ENCODE measurements around the gene MBD1. TPM values are rescaled to one million over a fixed set of nuclear protein-coding genes. Genes with fewer than 3 reads are reported as not detected.
"Not testable (repeated sequence)": the region's sequence is repeated elsewhere in the genome, so short reads cannot be mapped to it uniquely, and the experiment has no call there.

The MBD1 gene
- total RNA-seq, 1 donor from 2014 or later = 33.6 TPM

DNA sequence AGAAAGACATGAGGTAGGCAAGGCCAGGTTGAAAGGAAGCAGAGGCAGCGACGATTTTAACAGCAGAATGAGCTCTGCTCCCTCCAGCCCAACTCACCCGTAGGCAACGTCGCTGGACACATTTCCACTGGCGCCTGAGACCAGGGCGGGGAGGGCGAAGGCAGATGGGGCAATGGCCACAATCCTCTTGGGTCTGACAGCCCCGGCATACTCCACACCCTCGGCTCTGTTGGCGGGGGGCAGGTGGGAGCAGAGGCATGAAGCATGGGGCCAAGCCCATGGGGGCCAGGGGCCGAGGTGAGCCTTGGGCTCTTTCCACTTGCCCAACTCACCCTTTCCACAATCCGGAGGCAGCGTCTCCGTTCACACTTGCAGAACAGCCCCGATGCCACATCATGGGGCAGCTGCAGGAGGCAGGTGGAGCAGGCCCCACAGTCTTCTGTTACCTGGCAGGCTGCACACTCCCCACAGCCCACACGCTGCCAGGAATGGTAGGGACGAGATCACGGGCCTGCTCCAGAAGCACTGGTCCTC, 5.8 kb downstream of the MBD1 start:
- DNase-seq (ENCODE audit: low spot score) = no peak
- no peak for ATAC-seq

DNA sequence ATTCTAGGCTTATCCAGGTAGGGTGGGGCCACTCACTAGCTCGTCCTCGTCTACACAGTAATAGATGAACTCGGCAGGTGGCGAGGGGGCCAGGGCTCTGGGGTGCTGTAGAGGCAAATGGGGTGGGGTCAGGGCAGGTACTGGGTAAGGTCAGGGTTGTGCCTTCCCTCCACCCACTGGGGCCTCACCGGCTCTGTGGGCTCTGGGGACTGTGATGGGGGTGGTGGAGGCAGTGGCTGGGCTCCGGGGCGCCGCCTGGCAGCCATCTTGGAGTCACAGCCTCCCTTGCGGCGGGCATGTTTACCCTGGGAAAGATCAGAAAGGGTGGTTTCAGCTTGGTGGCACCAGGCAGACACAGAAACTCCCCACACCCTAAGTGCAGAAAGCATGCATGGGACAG, 6.4 kb downstream of the MBD1 start:
- no peak for ATAC-seq
- DNase-seq (ENCODE audit: low spot score) = no peak

DNA sequence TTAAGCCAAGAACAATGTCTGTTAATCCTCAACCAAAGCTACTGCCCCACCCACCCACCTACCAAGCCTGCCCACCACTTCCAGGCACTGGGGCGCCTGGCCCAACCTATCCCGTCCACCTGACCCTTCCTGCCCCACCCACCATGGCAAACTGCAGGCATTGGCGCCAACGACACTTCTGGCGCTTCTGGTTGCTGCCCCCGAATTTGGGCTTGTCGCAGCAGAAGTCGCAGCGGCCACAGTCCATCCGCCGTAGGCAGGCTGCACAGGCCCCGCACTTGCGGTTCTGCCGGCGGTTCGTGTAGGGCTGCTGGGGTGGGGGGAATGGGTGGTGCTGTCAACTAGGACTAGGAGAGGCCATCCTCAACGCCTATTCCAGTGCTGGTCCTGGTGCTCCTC, 7.3 kb downstream of the MBD1 start:
- ATAC-seq (no peak), DNase-seq (ENCODE audit: low spot score) (no peak)

DNA sequence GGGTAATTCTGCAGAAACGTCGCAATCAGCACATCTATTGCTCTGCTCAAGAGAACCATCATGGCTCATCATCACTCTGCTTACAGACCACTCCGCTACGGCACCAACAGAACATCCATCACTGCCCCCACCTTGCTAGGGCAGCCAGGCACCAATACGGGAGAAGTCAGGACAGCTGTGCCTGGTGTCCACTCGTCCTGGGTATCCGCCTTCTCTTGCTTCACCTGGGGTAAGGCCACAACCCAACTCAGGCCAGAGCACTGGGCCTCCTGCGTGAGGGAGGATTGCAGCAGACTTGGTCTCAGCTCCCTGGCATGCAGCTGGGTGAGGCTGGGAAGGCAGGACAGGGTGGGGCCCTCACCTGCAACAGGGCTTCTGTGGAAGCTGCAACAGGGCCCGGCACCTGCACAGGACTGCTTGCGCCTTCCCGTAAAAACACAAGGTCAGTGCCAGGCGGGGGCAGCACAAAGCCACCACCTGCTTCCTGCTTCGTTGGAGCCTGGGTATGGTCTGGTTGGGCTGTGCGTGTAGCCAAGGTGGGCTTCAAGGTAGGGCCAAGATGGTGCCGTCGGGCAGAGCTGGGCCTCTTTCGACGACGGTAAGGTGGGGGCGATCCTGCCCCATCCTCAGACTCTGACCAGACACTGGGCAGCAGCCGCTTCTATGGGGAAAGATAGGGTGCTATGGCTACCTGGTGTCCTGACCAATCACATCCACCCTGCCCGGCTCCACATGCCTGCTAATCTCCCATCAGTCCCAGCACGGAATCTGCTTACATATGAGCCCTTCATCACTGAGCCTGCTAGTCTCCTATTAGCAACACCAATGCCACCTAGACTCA, 7.9 kb downstream of the MBD1 start:
- DNase-seq (ENCODE audit: low spot score) = no peak
- ATAC-seq = no peak

DNA sequence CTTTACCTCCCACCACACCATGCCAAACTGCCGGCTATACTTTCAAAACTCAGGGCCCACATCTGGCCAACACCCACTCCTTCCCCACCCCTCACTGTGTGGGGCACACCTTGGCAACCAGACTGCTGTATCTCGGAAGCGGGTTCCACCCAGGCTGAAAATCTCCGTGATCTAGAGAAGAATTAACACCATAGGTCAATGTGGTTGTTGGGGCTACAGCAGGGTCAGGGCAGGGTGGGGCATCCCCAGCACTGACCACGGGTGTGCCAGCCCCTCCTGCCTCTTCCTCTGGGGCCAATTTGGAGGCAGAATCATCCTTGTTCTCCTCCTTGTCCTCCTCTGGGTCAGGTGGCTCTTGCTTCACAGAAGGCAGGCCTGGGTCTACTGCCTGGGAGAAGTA, 8.8 kb downstream of the MBD1 start:
- ATAC-seq (no peak), DNase-seq (ENCODE audit: low spot score) (no peak)

DNA sequence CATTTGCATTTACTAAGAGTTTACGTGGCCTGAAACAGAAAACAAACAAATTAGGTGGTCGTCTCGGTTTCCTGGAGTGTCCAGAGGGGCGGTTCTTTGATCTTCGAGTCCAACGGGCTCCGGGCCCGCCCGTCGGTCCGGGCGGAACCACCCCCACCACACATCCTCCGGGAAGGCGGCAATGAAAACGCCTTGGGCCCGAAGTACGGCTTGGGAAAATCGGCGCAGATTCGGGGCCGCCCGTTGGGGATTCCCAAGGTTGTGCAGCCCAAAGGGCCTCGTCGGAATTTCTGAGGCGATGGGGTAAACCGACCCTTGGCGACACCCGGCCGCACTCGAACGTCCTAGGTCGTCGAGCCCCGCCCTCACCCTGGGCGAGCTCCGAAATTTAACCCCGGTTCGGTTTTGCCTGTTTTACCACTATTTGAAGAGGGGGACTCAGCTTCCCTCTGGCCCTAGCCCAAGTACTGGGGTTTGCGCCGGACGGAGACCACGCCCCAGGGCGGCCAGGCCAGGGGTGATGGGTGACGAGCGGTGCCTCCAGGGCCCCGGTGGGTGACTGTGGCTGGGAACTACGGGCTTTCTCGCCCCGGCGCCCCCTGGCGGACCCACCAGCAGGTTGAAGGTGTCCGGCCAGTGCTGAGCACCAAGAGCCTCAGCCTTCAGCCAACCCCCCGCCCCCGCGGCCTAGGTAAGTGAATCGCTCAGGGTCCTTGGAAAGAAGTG, 13.1 kb downstream of the MBD1 start:
- ATAC-seq (peak; percentile 86), DNase-seq (ENCODE audit: low spot score) (peak; percentile 85)

DNA sequence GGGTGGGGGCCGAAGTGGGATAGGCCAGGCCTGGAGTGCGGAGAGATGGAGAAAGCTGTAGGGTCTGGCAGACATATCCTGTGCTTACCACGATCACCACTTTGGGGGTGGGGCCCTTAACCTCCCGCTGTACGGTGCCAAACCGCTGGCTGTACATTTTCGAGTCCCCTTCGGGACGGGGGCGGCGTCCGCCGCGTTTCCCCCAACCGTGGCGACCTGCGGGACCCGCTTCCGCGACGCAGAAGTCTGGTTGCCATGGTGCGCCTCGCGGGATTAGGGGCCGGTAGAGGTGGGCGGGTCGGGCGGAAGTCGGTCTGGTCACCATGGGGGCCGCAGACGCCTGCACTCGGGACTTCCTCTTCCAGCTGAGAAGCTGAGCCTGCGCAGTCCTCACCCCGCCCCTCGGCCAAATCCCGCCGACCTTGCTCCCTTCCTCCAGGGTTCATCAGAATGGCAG, 15.0 kb downstream of the MBD1 start, which contains the start of gene CFAP53:
Gene CFAP53 (minus strand): TSS at position 248 of the 457 bp plus-strand sequence. CDS start 91 bp downstream, at position 157.
- DNase-seq (ENCODE audit: low spot score) = peak; percentile 93
- ATAC-seq = peak; percentile 94

DNA sequence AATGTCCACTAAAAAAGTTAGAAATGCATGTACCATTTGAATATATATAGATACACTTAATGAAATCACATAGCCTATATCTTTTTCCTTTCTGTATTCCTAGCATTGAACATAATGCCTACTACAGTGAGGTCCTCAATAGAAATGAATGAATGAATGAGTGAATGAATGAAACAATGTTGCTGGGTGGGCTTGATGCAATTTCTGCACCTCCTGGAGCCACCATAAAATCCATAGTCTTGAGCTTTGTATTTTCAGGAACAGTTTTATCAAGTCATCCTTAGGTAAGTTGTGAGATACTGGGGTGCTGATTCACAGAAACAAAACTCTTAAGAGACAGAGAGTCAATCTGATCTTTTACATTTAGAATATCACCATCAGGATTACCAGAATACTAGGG, 18.3 kb downstream of the MBD1 start:
- ATAC-seq = no peak

DNA sequence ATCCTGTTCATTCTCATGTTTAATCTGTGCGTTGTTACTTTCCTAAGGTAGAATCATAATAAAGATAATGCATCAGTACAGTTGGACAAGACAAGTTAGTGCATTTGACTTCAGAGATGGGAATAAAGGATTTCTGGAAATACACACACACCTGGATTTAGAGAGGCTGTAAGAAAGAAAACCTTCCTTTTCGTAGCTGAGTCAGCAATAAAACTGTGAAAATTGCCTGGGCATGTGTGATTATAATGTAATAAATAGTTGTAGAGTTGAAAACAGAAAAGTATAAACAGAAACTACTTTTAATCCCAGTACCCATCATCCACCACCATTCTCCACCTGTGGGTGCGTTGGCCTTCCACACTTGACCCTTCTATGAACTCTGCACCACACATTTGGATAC, 30.4 kb downstream of the MBD1 start:
- no peak for DNase-seq (ENCODE audit: low spot score)
- no peak for ATAC-seq

More for the DNA sequence above, 18.3 kb downstream of the MBD1 start:
- DNase-seq (ENCODE audit: low spot score) = no peak

DNA sequence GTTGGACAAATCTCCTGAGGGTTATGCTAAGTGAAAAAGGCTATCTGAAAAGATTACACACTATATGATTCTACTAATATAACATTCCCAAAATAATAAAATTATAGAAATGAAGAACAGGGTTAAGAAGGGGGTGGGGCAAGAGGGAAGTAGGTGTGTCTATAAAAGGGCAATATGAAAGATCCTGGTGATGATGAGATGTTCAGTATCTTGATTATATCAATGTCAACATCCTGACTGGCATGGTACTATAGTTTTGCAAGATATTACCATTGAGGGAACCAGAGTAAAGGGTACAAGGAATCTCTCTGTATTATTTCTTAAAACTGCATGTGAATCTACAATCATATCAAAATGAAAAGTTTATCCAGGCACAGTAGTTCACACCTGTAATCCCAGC, 31.7 kb downstream of the MBD1 start:
- ATAC-seq = no peak
- no peak for DNase-seq (ENCODE audit: low spot score)

DNA sequence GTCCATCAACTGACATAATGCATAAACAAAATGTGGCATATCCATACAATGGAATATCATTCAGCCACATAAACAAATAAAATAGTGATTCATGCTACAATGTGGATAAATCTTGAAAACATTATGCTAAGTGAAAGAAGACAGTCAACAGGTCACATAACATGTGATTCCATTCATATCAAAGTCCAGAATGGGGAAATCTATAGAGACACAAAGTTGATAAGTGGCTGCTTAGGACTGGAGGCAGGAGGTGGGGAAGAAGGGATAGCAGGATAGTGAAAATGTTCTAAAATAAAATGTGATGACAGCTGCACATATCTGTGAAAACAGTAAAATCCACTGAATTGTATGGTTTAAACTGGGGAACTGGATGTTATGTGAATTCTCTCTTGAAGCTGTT, 33.8 kb downstream of the MBD1 start:
- no peak for DNase-seq (ENCODE audit: low spot score)
- ATAC-seq = peak; percentile 29

DNA sequence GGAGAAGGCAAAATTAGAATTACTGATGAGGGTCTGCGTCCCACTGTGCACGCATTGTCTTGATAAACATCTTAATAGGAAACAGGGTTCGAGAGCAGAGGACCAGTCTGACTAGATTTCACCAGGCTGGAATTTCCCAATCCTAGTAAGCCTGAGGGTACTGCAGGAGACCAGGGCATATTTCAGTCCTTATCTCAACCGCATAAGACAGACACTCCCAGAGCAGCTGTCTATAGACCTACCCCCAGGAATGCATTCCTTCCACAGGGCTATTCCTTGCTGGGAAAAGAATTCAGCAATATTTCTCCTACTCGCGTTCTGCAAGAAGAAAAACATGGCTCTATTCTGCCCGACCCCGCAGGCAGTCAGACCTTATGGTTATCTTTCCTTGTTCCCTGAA, 39.6 kb downstream of the MBD1 start:
- DNase-seq (ENCODE audit: low spot score); ATAC-seq: not testable (repeated sequence)

DNA sequence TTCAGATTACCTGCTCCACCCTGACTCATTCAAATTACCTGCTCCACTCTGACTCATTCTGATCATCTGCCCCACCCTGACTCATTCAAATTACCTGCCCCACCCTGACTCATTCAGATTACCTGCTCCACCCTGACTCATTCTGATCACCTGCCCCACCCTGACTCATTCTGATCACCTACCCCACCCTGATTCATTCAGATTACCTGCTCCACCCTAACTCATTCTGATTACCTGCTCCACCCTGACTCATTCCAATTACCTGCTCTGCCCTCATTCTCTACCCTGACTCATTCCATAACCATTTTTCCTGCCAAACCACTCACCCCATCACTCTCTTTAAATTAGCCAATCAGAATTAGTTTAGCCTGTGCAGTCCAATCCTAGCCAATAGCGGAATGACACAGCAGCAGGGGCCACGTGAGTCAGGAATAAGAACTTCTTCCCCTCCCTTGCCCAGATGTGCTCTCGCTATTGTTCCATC, 41.2 kb downstream of the MBD1 start:
- ATAC-seq (no peak), DNase-seq (ENCODE audit: low spot score) (no peak)

DNA sequence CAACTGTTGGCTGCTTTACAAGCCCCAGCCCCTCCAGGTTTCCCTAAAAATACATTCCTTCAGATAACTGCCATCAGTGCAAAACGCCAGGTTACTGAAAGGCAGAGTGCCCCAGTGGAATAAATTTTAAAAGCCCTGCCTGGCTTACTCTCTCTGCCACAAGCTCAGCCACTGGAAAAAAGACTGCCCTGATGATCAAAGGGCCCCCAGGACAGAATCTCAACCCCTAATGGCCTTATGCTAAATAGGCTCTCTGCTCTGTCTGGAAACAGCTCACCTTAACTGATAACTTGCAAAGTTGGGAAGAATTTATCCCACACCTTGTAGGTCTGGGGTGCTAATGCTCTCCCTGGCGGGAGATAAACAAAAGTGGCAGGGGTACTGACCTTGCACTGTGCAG, 48.9 kb downstream of the MBD1 start:
- DNase-seq (ENCODE audit: low spot score) (no peak), ATAC-seq (no peak)

DNA sequence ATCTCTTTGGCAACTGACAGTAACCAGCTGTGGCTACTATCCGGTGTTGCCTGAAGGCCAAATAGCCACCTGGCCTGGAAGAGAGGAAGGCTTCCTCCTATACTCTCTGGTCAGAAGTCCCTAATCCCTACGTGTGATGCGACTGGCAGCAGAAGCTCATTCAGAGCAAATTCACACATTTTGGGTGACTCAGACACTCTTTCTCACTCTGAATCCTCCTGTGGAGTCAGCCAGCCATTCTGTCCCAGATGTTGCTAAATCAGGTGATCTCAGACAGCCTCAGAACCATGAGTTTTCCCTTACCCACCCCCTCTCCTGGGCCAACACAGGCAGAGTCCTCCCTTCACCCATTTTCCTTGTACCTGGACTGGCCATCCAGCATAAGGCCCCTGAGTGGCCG, 49.7 kb downstream of the MBD1 start:
- DNase-seq (ENCODE audit: low spot score) (no peak), ATAC-seq (no peak)

DNA sequence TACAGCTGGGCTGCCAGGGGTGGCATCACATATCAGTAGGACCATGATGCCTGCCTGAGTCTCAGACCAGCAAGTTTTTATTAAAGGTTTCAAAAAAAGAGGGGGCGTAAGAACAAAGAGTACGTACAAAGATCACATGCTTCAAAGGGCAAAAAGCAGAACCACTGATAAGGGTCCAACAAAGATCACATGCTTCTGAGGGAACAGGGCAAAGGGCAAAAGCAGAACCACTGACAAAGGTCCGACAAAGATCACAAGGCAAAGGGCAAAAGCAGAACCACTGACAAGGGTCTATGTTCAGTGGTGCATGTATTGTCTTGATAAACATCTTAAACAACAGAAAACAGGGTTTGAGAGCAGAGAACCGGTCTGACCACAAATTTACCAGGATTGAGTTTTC, 61.1 kb downstream of the MBD1 start:
- not testable (repeated sequence) for DNase-seq (ENCODE audit: low spot score); ATAC-seq

Other genes starting within 250 kb of the MBD1 start
- gene MYO5B, start 86.4 kb downstream of the MBD1 start, total RNA-seq = 16.1 TPM
- gene CFAP53, start 15.0 kb downstream of the MBD1 start, total RNA-seq = 0.25 TPM
- 35.1 TPM for gene CXXC1, start 6.2 kb upstream of the MBD1 start, total RNA-seq
- gene SKA1, start 93.5 kb upstream of the MBD1 start, total RNA-seq = 0.15 TPM

Data from left lobe of liver (tissue), 2 donors.